IPS-15b (cell line): Measurements from ENCODE around the gene ZC3H12D.
"Not testable (repeated sequence)": the region's sequence is repeated elsewhere in the genome, so short reads cannot be mapped to it uniquely, and the experiment has no call there.

ENCODE experiments used
- H3K27me3 ChIP-seq: one replicate; pipeline ENCODE4 v1.6.1; 2013; ENCODE audit warnings: low read length; ENCODE audit not compliant: control insufficient read depth, insufficient read depth
- H3K36me3 ChIP-seq: one replicate; pipeline ENCODE4 v1.6.1; 2013; ENCODE audit warnings: low read length; ENCODE audit not compliant: control insufficient read depth, insufficient read depth
- H3K4me1 ChIP-seq: one replicate; pipeline ENCODE4 v1.6.1; 2013; ENCODE audit warnings: mild to moderate bottlenecking, low read length; ENCODE audit not compliant: control insufficient read depth, insufficient read depth
- H3K4me3 ChIP-seq: one replicate; pipeline ENCODE4 v1.5.1; 2013; ENCODE audit warnings: low read depth, low read length
- H3K9ac ChIP-seq: one replicate; pipeline ENCODE4 v1.6.1; 2013; ENCODE audit warnings: low read depth, mild to moderate bottlenecking, low read length
- H3K9me3 ChIP-seq: one replicate; pipeline ENCODE4 v1.6.1; 2013; ENCODE audit warnings: mild to moderate bottlenecking, low read length; ENCODE audit not compliant: control insufficient read depth, insufficient read depth

The ZC3H12D gene

GRCh38 chr6:149468179-149468578, 16.6 kb downstream of the ZC3H12D start:
- Histone ChIP-seq H3K27me3 (no peaks in the 10 kb centered on the region), H3K36me3 (no peaks in the 10 kb centered on the region), H3K9me3 (no peaks in the 10 kb centered on the region), H3K9ac (no peak overlapping the region), H3K4me3 (no peak overlapping the region), H3K4me1 (peaks cover 2% of the 10 kb centered on the region)

- H3K9ac ChIP-seq = no peak overlapping the region
- no peaks in the 10 kb centered on the region for H3K27me3 ChIP-seq
- no peaks in the 10 kb centered on the region for H3K36me3 ChIP-seq
- no peak overlapping the region for H3K4me3 ChIP-seq
- no peaks in the 10 kb centered on the region for H3K4me1 ChIP-seq
- no peaks in the 10 kb centered on the region for H3K9me3 ChIP-seq
Observed at GRCh38 chr6:149467265-149467664, 17.5 kb downstream of the ZC3H12D start.

GRCh38 chr6:149464411-149464810, 20.4 kb downstream of the ZC3H12D start:
- Histone ChIP-seq H3K4me3 (no peak overlapping the region), H3K36me3 (no peaks in the 10 kb centered on the region), H3K9me3 (no peaks in the 10 kb centered on the region), H3K4me1 (no peaks in the 10 kb centered on the region), H3K9ac (no peak overlapping the region), H3K27me3 (no peaks in the 10 kb centered on the region)

GRCh38 chr6:149463781-149464180, 21.0 kb downstream of the ZC3H12D start:
- Histone ChIP-seq H3K4me1 (no peaks in the 10 kb centered on the region), H3K4me3 (no peak overlapping the region), H3K9ac (no peak overlapping the region), H3K36me3 (no peaks in the 10 kb centered on the region), H3K9me3 (no peaks in the 10 kb centered on the region), H3K27me3 (no peaks in the 10 kb centered on the region)

- H3K36me3 ChIP-seq, H3K4me3 ChIP-seq, H3K4me1 ChIP-seq, H3K9ac ChIP-seq, H3K9me3 ChIP-seq, H3K27me3 ChIP-seq: not testable (repeated sequence)
Observed at GRCh38 chr6:149462712-149463111, 22.1 kb downstream of the ZC3H12D start.

- Histone ChIP-seq H3K9me3 (no peaks in the 10 kb centered on the region), H3K36me3 (no peaks in the 10 kb centered on the region), H3K27me3 (peaks cover 3% of the 10 kb centered on the region), H3K4me3 (no peak overlapping the region), H3K4me1 (no peaks in the 10 kb centered on the region), H3K9ac (no peak overlapping the region)
Observed at GRCh38 chr6:149461670-149462069, 23.1 kb downstream of the ZC3H12D start.

- not testable (repeated sequence) for H3K9me3 ChIP-seq, H3K4me3 ChIP-seq, H3K4me1 ChIP-seq, H3K9ac ChIP-seq, H3K27me3 ChIP-seq, H3K36me3 ChIP-seq
Observed at GRCh38 chr6:149460249-149460648, 24.6 kb downstream of the ZC3H12D start.

- H3K27me3 ChIP-seq = peaks cover 6% of the 10 kb centered on the region
- no peak overlapping the region for H3K4me3 ChIP-seq
- H3K9me3 ChIP-seq = no peaks in the 10 kb centered on the region
- no peaks in the 10 kb centered on the region for H3K36me3 ChIP-seq
- no peaks in the 10 kb centered on the region for H3K4me1 ChIP-seq
- no peak overlapping the region for H3K9ac ChIP-seq
Observed at GRCh38 chr6:149459761-149460160, 25.1 kb downstream of the ZC3H12D start.

GRCh38 chr6:149458806-149459205, 26.0 kb downstream of the ZC3H12D start:
- no peak overlapping the region for H3K4me3 ChIP-seq
- no peaks in the 10 kb centered on the region for H3K9me3 ChIP-seq
- peaks cover 6% of the 10 kb centered on the region for H3K27me3 ChIP-seq
- no peaks in the 10 kb centered on the region for H3K36me3 ChIP-seq
- H3K4me1 ChIP-seq = no peaks in the 10 kb centered on the region
- H3K9ac ChIP-seq = no peak overlapping the region

GRCh38 chr6:149458196-149458595, 26.6 kb downstream of the ZC3H12D start:
- H3K4me1 ChIP-seq = no peaks in the 10 kb centered on the region
- H3K9ac ChIP-seq = no peak overlapping the region
- H3K9me3 ChIP-seq = no peaks in the 10 kb centered on the region
- H3K4me3 ChIP-seq = no peak overlapping the region
- peaks cover 9% of the 10 kb centered on the region for H3K27me3 ChIP-seq
- no peaks in the 10 kb centered on the region for H3K36me3 ChIP-seq

- Histone ChIP-seq H3K9me3 (no peaks in the 10 kb centered on the region), H3K27me3 (peaks cover 17% of the 10 kb centered on the region), H3K4me3 (no peak overlapping the region), H3K9ac (no peak overlapping the region), H3K4me1 (no peaks in the 10 kb centered on the region), H3K36me3 (no peaks in the 10 kb centered on the region)
Observed at GRCh38 chr6:149457316-149457884, 27.4 kb downstream of the ZC3H12D start.

GRCh38 chr6:149456311-149457021, 28.3 kb downstream of the ZC3H12D start:
- H3K4me3 ChIP-seq = no peak overlapping the region
- no peak overlapping the region for H3K9ac ChIP-seq
- H3K9me3 ChIP-seq = no peaks in the 10 kb centered on the region
- no peaks in the 10 kb centered on the region for H3K4me1 ChIP-seq
- H3K36me3 ChIP-seq = no peaks in the 10 kb centered on the region
- peaks cover 26% of the 10 kb centered on the region for H3K27me3 ChIP-seq
